ENCODE data around the gene ROBO1. TPM values are rescaled to one million over a fixed set of nuclear protein-coding genes. Genes with fewer than 3 reads are reported as not detected.

The ROBO1 gene
- total and polyA plus RNA-seq, 4 donors, result 1.0 to 30.3 (median 3.9) TPM

- Histone ChIP-seq H3K27ac (ENCODE audit: low read depth in 1 of 2, low read length in 2 of 2) (no peak overlapping the region), H3K4me1 (ENCODE audit: control insufficient read depth in 4 of 4, insufficient read depth in 4 of 4, low read length in 3 of 4) (peaks cover 3 to 8% (median 4%) of the 10 kb centered on the region in 4 donors), H3K4me3 (ENCODE audit: low read depth in 1 of 3, low read length in 3 of 3) (no peak overlapping the region), H3K9ac (ENCODE audit: low read depth in 1 of 2, low read length in 2 of 2) (no peak overlapping the region), H3K9me3 (ENCODE audit: control insufficient read depth in 4 of 4, low read length in 3 of 4) (no peaks in the 10 kb centered on the region), H3K27me3 (ENCODE audit: control insufficient read depth in 4 of 4, insufficient read depth in 4 of 4, low read length in 3 of 4) (no peaks in the 10 kb centered on the region), H3K36me3 (ENCODE audit: control insufficient read depth in 4 of 4, insufficient read depth in 3 of 4, low read depth in 1 of 4, low read length in 3 of 4) (no peaks in the 10 kb centered on the region)
- WGBS, result 92% methylated on average over 7 of the region's 7 CpGs
- DNase-seq (ENCODE audit: low spot score), result no peak
- no peak for TF ChIP-seq YY1 (IDR thresholded peaks at IDR 0.05)
- TF ChIP-seq EGR1 (IDR thresholded peaks at IDR 0.05; ENCODE audit: low read depth in 2 of 2), result no peak
- no peak for TF ChIP-seq SP1 (IDR thresholded peaks at IDR 0.05)
- no peak for TF ChIP-seq GABPA (IDR thresholded peaks at IDR 0.05 in 1 of 2, conservative IDR thresholded peaks at IDR 0.05 in 1 of 2)
- TF ChIP-seq RAD21 (IDR thresholded peaks at IDR 0.05), result no peak
- TF ChIP-seq HNF4G (IDR thresholded peaks at IDR 0.05), result no peak
- no peak for TF ChIP-seq ZBTB33 (IDR thresholded peaks at IDR 0.05)
- no peak for TF ChIP-seq FOXA2 (IDR thresholded peaks at IDR 0.05)
- TF ChIP-seq HNF4A (conservative IDR thresholded peaks at IDR 0.05), result no peak
Measured at GRCh38 chr3:79572930-79573329, 194.9 kb downstream of the ROBO1 start.

- no peaks in the 10 kb centered on the region for H3K27me3 ChIP-seq (ENCODE audit: control insufficient read depth in 4 of 4, insufficient read depth in 4 of 4, low read length in 3 of 4)
- 44% methylated on average over 10 of the region's 10 CpGs for WGBS
- TF ChIP-seq SP1 (IDR thresholded peaks at IDR 0.05), result peak; percentile 47
- peak; percentile 65 to 77 for TF ChIP-seq HNF4A (conservative IDR thresholded peaks at IDR 0.05)
- TF ChIP-seq JUND (IDR thresholded peaks at IDR 0.05), result no peak
- peak; percentile 52 for TF ChIP-seq ZBTB33 (IDR thresholded peaks at IDR 0.05)
- TF ChIP-seq RAD21 (IDR thresholded peaks at IDR 0.05), result no peak
- peak in 1 of 2 donors; percentile 48 for TF ChIP-seq RXRA (IDR thresholded peaks at IDR 0.05)
- TF ChIP-seq ATF3 (IDR thresholded peaks at IDR 0.05), result no peak
- H3K9me3 ChIP-seq (ENCODE audit: control insufficient read depth in 4 of 4, low read length in 3 of 4), result no peaks in the 10 kb centered on the region
- H3K36me3 ChIP-seq (ENCODE audit: control insufficient read depth in 4 of 4, insufficient read depth in 3 of 4, low read depth in 1 of 4, low read length in 3 of 4), result no peaks in the 10 kb centered on the region
- DNase-seq (ENCODE audit: low spot score), result peak; percentile 35
- H3K4me1 ChIP-seq (ENCODE audit: control insufficient read depth in 4 of 4, insufficient read depth in 4 of 4, low read length in 3 of 4), result peaks cover 3 to 8% (median 4%) of the 10 kb centered on the region in 4 donors
- no peak overlapping the region for H3K27ac ChIP-seq (ENCODE audit: low read depth in 1 of 2, low read length in 2 of 2)
- no peak overlapping the region for H3K4me3 ChIP-seq (ENCODE audit: low read depth in 1 of 3, low read length in 3 of 3)
- H3K9ac ChIP-seq (ENCODE audit: low read depth in 1 of 2, low read length in 2 of 2), result no peak overlapping the region
Measured at GRCh38 chr3:79568938-79569337, 198.9 kb downstream of the ROBO1 start.

- Histone ChIP-seq H3K27ac (ENCODE audit: low read depth in 1 of 2, low read length in 2 of 2) (no peak overlapping the region), H3K4me3 (ENCODE audit: low read depth in 1 of 3, low read length in 3 of 3) (no peak overlapping the region), H3K9ac (ENCODE audit: low read depth in 1 of 2, low read length in 2 of 2) (no peak overlapping the region), H3K4me1 (ENCODE audit: control insufficient read depth in 4 of 4, insufficient read depth in 4 of 4, low read length in 3 of 4) (peaks cover 0 to 3% (median 0%) of the 10 kb centered on the region in 4 donors), H3K36me3 (ENCODE audit: control insufficient read depth in 4 of 4, insufficient read depth in 3 of 4, low read depth in 1 of 4, low read length in 3 of 4) (no peaks in the 10 kb centered on the region), H3K27me3 (ENCODE audit: control insufficient read depth in 4 of 4, insufficient read depth in 4 of 4, low read length in 3 of 4) (no peaks in the 10 kb centered on the region), H3K9me3 (ENCODE audit: control insufficient read depth in 4 of 4, low read length in 3 of 4) (no peaks in the 10 kb centered on the region)
- 69% methylated on average over 1 of the region's 1 CpG for WGBS
- DNase-seq (ENCODE audit: low spot score), result no peak
- no peak for TF ChIP-seq REST (IDR thresholded peaks at IDR 0.05)
- TF ChIP-seq FOXA1 (IDR thresholded peaks at IDR 0.05), result no peak
- TF ChIP-seq TAF1 (conservative IDR thresholded peaks at IDR 0.05), result no peak
- no peak for TF ChIP-seq HNF4A (conservative IDR thresholded peaks at IDR 0.05)
- no peak for TF ChIP-seq ZBTB33 (IDR thresholded peaks at IDR 0.05)
- no peak for TF ChIP-seq MAX (IDR thresholded peaks at IDR 0.05)
Measured at GRCh38 chr3:79564192-79564591, 203.6 kb downstream of the ROBO1 start.
